Esophagus muscularis mucosa (tissue), 3 donors: ENCODE results near the gene LARP7.

Source experiments
- POLR2A ChIP-seq: fragments of 450-650 bp; IDR thresholded peaks from one replicate; pipeline ENCODE4 v1.6.1; 2017; ENCODE audit warnings: antibody characterized with exemption, moderate library complexity, mild to moderate bottlenecking, low read depth
- POLR2AphosphoS5 ChIP-seq, 2 donors: sonication (generic); formaldehyde crosslinking; IDR thresholded peaks; one replicate each; pipeline ENCODE4 v1.6.1; 2017; ENCODE audit warnings: antibody characterized with exemption in 2 of 2
- TF ChIP-seq, protein P1 (sequence below), 3 experiments: fragments of 200-600 bp in 2 of 3; fragments of 450-650 bp in 1 of 3; sonication (generic) in 2 of 3; IDR thresholded peaks; one replicate each; pipeline ENCODE4 v1.5.1; 2017 to 2019; ENCODE audit warnings: antibody characterized with exemption in 3 of 3, mild to moderate bottlenecking in 2 of 3, moderate library complexity in 1 of 3

DNA sequence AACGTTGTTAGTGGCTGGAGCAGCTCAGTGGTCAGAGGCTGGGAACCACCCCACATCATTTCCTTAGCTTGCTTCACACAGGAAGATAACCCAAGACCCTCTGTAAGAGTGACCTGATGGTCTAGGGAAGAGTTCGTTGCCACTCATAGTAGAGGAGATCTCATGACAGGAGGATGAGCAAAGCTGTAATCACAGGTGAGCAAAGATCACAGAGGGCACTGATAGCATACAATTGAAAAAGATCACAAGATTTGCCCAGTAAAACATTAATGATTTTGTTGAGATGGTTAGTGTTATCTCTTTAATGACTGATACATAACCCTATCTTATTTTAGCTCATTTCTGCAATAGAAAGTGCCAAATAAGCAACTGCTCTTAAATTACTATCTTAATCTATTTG lies 44.1 kb downstream of the LARP7 start:
- TF ChIP-seq POLR2AphosphoS5 (IDR thresholded peaks at IDR 0.05) (no peak), POLR2A (no peak)
- TF ChIP-seq, protein P1, sequence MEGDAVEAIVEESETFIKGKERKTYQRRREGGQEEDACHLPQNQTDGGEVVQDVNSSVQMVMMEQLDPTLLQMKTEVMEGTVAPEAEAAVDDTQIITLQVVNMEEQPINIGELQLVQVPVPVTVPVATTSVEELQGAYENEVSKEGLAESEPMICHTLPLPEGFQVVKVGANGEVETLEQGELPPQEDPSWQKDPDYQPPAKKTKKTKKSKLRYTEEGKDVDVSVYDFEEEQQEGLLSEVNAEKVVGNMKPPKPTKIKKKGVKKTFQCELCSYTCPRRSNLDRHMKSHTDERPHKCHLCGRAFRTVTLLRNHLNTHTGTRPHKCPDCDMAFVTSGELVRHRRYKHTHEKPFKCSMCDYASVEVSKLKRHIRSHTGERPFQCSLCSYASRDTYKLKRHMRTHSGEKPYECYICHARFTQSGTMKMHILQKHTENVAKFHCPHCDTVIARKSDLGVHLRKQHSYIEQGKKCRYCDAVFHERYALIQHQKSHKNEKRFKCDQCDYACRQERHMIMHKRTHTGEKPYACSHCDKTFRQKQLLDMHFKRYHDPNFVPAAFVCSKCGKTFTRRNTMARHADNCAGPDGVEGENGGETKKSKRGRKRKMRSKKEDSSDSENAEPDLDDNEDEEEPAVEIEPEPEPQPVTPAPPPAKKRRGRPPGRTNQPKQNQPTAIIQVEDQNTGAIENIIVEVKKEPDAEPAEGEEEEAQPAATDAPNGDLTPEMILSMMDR (IDR thresholded peaks at IDR 0.05) = no peak
